ENCODE results near the gene WWTR1.

WWTR1 gene

GRCh38 chr3:149638228-149639092 is 19.4 kb downstream of the WWTR1 start:
- no peak for TF ChIP-seq CTCF (IDR thresholded peaks at IDR 0.05; ENCODE audit: low read depth, low read length, missing control alignments)
- peak overlapping the region; percentile 27 for H3K4me3 ChIP-seq (replicated peaks; ENCODE audit: low read depth, low read length)
- DNase-seq (ENCODE audit: extremely low read depth, low read depth), result peak; percentile 83

- DNase-seq (ENCODE audit: extremely low read depth, low read depth), result no peak
- no peak overlapping the region for H3K4me3 ChIP-seq (replicated peaks; ENCODE audit: low read depth, low read length)
- TF ChIP-seq CTCF (IDR thresholded peaks at IDR 0.05; ENCODE audit: low read depth, low read length, missing control alignments), result no peak
Measured at GRCh38 chr3:149635396-149635795, 22.4 kb downstream of the WWTR1 start.

- no peak for DNase-seq (ENCODE audit: extremely low read depth, low read depth)
- TF ChIP-seq CTCF (IDR thresholded peaks at IDR 0.05; ENCODE audit: low read depth, low read length, missing control alignments), result no peak
- H3K4me3 ChIP-seq (replicated peaks; ENCODE audit: low read depth, low read length), result no peak overlapping the region
Measured at GRCh38 chr3:149634573-149634972, 23.3 kb downstream of the WWTR1 start.

DNA sequence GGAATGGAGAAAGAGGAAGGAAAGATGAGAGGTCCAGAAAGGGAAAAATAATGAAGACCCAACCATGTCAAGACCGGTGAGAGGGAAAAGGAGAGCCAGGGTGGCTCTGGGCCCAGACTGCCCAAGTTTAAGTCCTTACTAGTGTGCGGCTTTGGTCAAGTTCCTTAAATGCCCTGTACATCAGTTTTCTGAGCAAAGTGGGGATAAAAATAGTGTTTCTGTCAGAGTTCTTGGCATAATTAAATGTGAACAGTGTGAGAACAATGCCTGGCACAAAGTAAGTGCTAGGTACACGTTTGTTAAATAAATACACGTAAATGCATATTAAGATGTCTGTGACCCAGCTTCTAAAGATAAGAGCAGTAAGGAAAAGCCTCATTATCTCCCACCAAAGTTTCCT is 23.8 kb downstream of the WWTR1 start:
- no peak for DNase-seq (ENCODE audit: extremely low read depth, low read depth)
- TF ChIP-seq CTCF (IDR thresholded peaks at IDR 0.05; ENCODE audit: low read depth, low read length, missing control alignments), result no peak
- no peak overlapping the region for H3K4me3 ChIP-seq (replicated peaks; ENCODE audit: low read depth, low read length)

DNA sequence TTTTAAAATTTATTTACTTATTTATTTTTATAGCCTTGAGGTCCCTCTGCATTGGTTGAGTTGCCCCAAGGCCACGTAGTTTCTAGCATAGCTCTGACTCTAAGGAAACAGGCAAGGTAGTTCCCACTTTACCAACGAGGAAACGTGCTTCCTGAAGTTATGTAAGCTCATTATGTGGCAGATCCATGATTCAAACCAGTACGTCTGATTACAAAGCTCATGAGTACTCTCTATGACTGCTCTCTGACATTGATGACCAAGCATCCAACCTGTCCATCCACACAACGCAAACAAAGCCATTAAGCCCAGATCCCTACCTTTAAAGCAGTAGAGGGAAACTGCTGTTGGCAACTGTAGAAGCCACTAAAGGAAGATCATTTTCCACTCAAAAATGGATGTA is 25.6 kb downstream of the WWTR1 start:
- no peak for DNase-seq (ENCODE audit: extremely low read depth, low read depth)
- no peak overlapping the region for H3K4me3 ChIP-seq (replicated peaks; ENCODE audit: low read depth, low read length)
- no peak for TF ChIP-seq CTCF (IDR thresholded peaks at IDR 0.05; ENCODE audit: low read depth, low read length, missing control alignments)

DNA sequence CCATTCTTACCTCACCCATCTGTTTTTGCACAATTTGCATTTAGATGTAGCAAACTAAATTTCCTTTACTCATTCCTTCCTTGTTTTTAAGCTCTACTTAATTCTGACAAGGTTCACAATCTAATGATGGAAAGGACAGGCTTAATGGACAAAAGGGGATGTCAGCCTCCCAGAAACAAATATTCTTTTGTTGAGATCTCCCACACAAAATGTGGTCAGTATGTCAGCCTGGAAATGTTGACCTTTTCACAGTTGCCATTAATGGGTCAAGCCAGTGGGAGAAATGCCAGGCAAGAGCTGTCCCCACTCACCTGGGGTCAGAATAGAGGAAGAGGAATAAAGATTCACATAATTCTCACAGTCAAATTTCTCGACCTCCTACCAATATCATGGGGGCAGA is 27.0 kb downstream of the WWTR1 start:
- no peak overlapping the region for H3K4me3 ChIP-seq (replicated peaks; ENCODE audit: low read depth, low read length)
- DNase-seq (ENCODE audit: extremely low read depth, low read depth), result no peak
- no peak for TF ChIP-seq CTCF (IDR thresholded peaks at IDR 0.05; ENCODE audit: low read depth, low read length, missing control alignments)
